HepG2 (cell line): ENCODE results near the gene PDLIM7. TPM values are rescaled to one million over a fixed set of nuclear protein-coding genes. Genes with fewer than 3 reads are reported as not detected.

Experiments used
- ATF1 ChIP-seq: IDR thresholded peaks from 2 replicates; pipeline ENCODE4 v1.6.1; 2016; ENCODE audit warnings: mild to moderate bottlenecking, control low read depth
- ATF7-NPFF ChIP-seq: sonication (generic); formaldehyde crosslinking; IDR thresholded peaks from 2 replicates; pipeline ENCODE4 v1.8.1; 2023; ENCODE audit warnings: mild to moderate bottlenecking, low read depth, missing genetic modification reagents, moderate library complexity
- NR2F1 ChIP-seq, 2 experiments: fragments of 450-650 bp in 1 of 2; formaldehyde crosslinking in 1 of 2; IDR thresholded peaks; 2 replicates each; pipeline versions ENCODE4 v1.5.0 to v1.6.1; 2016 to 2020; ENCODE audit warnings: mild to moderate bottlenecking in 1 of 2, missing compliant biosample characterization in 1 of 2, missing genetic modification reagents in 1 of 2, moderate library complexity in 1 of 2
- PCBP2 ChIP-seq: fragments of 200-400 bp; formaldehyde crosslinking; optimal IDR thresholded peaks from 2 replicates; pipeline ENCODE3; 2018; ENCODE audit warnings: low read length, low read depth; ENCODE audit not compliant: poor library complexity, severe bottlenecking
- POLR2AphosphoS2 ChIP-seq: IDR thresholded peaks from 2 replicates; pipeline ENCODE4 v1.6.1; 2011; ENCODE audit warnings: low read depth, low read length, improper control_type of control experiment
- PRDM10 ChIP-seq: sonication (generic); formaldehyde crosslinking; IDR thresholded peaks from 2 replicates; pipeline ENCODE4 v1.4.0; 2020; ENCODE audit warnings: low read depth, missing genetic modification reagents
- PRPF4 ChIP-seq: fragments of 200-400 bp; formaldehyde crosslinking; IDR thresholded peaks from 2 replicates; pipeline ENCODE4 v1.6.1; 2016; ENCODE audit warnings: low read length, low read depth; ENCODE audit not compliant: poor library complexity, severe bottlenecking
- RAD21 ChIP-seq: fragments of 450-650 bp; formaldehyde crosslinking; IDR thresholded peaks from 2 replicates; pipeline ENCODE4 v1.5.0; 2020; ENCODE audit warnings: mild to moderate bottlenecking
- RBFOX2 ChIP-seq: fragments of 200-400 bp; formaldehyde crosslinking; IDR thresholded peaks from 2 replicates; pipeline ENCODE4 v1.6.1; 2017; ENCODE audit warnings: low read depth, mild to moderate bottlenecking, low read length
- SIN3A ChIP-seq: IDR thresholded peaks from 2 replicates; pipeline ENCODE4 v1.6.1; 2011; ENCODE audit warnings: low read depth, mild to moderate bottlenecking, control low read depth, low read length, borderline replicate concordance
- SNAPC2 ChIP-seq: sonication (generic); formaldehyde crosslinking; IDR thresholded peaks from 2 replicates; pipeline ENCODE4 v1.8.1; 2022; ENCODE audit warnings: mild to moderate bottlenecking, missing genetic modification reagents
- SP2 ChIP-seq: sonication (generic); formaldehyde crosslinking; IDR thresholded peaks from 2 replicates; pipeline ENCODE4 v1.5.1; 2020; ENCODE audit warnings: mild to moderate bottlenecking, missing genetic modification reagents
- SP5 ChIP-seq: IDR thresholded peaks from 2 replicates; pipeline ENCODE4 v1.6.1; 2016; ENCODE audit warnings: low read depth, borderline replicate concordance
- ZBTB7A ChIP-seq: sonication (generic); formaldehyde crosslinking; IDR thresholded peaks from 2 replicates; pipeline ENCODE4 v1.8.0; 2022; ENCODE audit warnings: mild to moderate bottlenecking, missing genetic modification reagents
- ZNF12 ChIP-seq: sonication (generic); formaldehyde crosslinking; IDR thresholded peaks from 2 replicates; pipeline ENCODE4 v1.5.0; 2020; ENCODE audit warnings: missing genetic modification reagents
- ZNF350 ChIP-seq: sonication (generic); formaldehyde crosslinking; IDR thresholded peaks from 2 replicates; pipeline ENCODE4 v1.4.0; 2020; ENCODE audit warnings: mild to moderate bottlenecking, low read depth, missing genetic modification reagents, borderline replicate concordance
- ZNF543 ChIP-seq: sonication (generic); formaldehyde crosslinking; IDR thresholded peaks from 2 replicates; pipeline ENCODE4 v1.4.0; 2020; ENCODE audit warnings: mild to moderate bottlenecking, missing genetic modification reagents
- ZNF660 ChIP-seq: sonication (generic); formaldehyde crosslinking; IDR thresholded peaks from 2 replicates; pipeline ENCODE4 v1.5.1; 2020; ENCODE audit warnings: mild to moderate bottlenecking, low read depth, missing genetic modification reagents, borderline replicate concordance
- ZNF788 ChIP-seq: sonication (generic); formaldehyde crosslinking; IDR thresholded peaks from 2 replicates; pipeline ENCODE4 v1.5.0; 2020; ENCODE audit warnings: mild to moderate bottlenecking, missing genetic modification reagents, borderline replicate concordance
- ZNF841 ChIP-seq: sonication (generic); formaldehyde crosslinking; IDR thresholded peaks from 2 replicates; pipeline ENCODE4 v1.8.1; 2023; ENCODE audit warnings: missing genetic modification reagents, borderline replicate concordance
- polyA plus RNA-seq, 8 experiments: library from polyadenylated mRNA; depleted of rRNA in 3 of 8; stranded (reverse) in 7 of 8; unstranded in 1 of 8; fragments of >200 nt; fragmentation: Illumina TruSeq in 4 of 8; extraction: Trizol in 4 of 8; gene quantifications; 2 replicates each; pipeline versions ENCODE4 v1.2.1 to v1.2.3, GENCODE V29; 2011 to 2016; ENCODE audit warnings: low read depth in 4 of 8, missing spikeins in 1 of 8, mixed read lengths in 1 of 8; ENCODE audit not compliant: insufficient read depth in 1 of 8
- total RNA-seq, 5 experiments: library from RNA; depleted of rRNA; stranded (reverse); fragments of >200 nt; fragmentation: Illumina TruSeq; extraction: Trizol; gene quantifications; 2 replicates each; pipeline ENCODE4 v1.2.3, GENCODE V29; 2016; ENCODE audit warnings: low read depth in 1 of 5
- TF ChIP-seq, protein P1 (sequence below): sonication (generic); formaldehyde crosslinking; IDR thresholded peaks from 2 replicates; pipeline ENCODE4 v1.4.0; 2020; ENCODE audit warnings: missing genetic modification reagents
- TF ChIP-seq, protein P2 (sequence below): sonication (generic); formaldehyde crosslinking; IDR thresholded peaks from 2 replicates; pipeline ENCODE4 v1.4.0; 2020; ENCODE audit warnings: missing genetic modification reagents, low read depth, mild to moderate bottlenecking, borderline replicate concordance

Gene PDLIM7
- total and polyA plus RNA-seq, 2 of the 13 experiments (the other 11 are each of a cell fraction or from before 2014, with no cell fraction given) = 21.1 to 31.3 TPM

- TF ChIP-seq SNAPC2 (no peak), ZNF660 (CRISPR knock-in tag) (no peak), ATF7-NPFF (no peak), PRDM10 (CRISPR knock-in tag) (no peak), SP5 (CRISPR knock-in tag) (peak; percentile 61; the same call in 1 of the 2 replicates), NR2F1 (CRISPR knock-in tag; IDR thresholded peaks at IDR 0.05) (no peak), SIN3A (no peak), ZNF12 (CRISPR knock-in tag) (no peak), ZNF350 (CRISPR knock-in tag) (no peak), ZNF841 (CRISPR knock-in tag) (no peak), ZNF788 (0 out of 2 replicates have a peak, but pooled peaks have one; percentile 25), POLR2AphosphoS2 (no peak), RAD21 (CRISPR knock-in tag) (0 out of 2 replicates have a peak, but pooled peaks have one; percentile 7), PRPF4 (no peak), ZBTB7A (CRISPR knock-in tag) (no peak), PCBP2 (no peak), RBFOX2 (no peak), ZNF543 (CRISPR knock-in tag) (no peak), ATF1 (CRISPR knock-in tag) (no peak), SP2 (CRISPR knock-in tag) (no peak)
- TF ChIP-seq, protein P1, sequence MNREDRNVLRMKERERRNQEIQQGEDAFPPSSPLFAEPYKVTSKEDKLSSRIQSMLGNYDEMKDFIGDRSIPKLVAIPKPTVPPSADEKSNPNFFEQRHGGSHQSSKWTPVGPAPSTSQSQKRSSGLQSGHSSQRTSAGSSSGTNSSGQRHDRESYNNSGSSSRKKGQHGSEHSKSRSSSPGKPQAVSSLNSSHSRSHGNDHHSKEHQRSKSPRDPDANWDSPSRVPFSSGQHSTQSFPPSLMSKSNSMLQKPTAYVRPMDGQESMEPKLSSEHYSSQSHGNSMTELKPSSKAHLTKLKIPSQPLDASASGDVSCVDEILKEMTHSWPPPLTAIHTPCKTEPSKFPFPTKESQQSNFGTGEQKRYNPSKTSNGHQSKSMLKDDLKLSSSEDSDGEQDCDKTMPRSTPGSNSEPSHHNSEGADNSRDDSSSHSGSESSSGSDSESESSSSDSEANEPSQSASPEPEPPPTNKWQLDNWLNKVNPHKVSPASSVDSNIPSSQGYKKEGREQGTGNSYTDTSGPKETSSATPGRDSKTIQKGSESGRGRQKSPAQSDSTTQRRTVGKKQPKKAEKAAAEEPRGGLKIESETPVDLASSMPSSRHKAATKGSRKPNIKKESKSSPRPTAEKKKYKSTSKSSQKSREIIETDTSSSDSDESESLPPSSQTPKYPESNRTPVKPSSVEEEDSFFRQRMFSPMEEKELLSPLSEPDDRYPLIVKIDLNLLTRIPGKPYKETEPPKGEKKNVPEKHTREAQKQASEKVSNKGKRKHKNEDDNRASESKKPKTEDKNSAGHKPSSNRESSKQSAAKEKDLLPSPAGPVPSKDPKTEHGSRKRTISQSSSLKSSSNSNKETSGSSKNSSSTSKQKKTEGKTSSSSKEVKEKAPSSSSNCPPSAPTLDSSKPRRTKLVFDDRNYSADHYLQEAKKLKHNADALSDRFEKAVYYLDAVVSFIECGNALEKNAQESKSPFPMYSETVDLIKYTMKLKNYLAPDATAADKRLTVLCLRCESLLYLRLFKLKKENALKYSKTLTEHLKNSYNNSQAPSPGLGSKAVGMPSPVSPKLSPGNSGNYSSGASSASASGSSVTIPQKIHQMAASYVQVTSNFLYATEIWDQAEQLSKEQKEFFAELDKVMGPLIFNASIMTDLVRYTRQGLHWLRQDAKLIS = no peak
- TF ChIP-seq, protein P2, sequence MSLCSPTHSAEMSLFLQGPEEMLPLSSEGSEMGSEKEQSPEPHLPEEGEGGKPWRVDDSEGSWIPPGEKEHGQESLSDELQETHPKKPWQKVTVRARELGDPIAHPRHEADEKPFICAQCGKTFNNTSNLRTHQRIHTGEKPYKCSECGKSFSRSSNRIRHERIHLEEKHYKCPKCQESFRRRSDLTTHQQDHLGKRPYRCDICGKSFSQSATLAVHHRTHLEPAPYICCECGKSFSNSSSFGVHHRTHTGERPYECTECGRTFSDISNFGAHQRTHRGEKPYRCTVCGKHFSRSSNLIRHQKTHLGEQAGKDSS (CRISPR knock-in tag) = no peak
Measured at GRCh38 chr5:177434942-177435738, 62.3 kb downstream of the PDLIM7 start (continued).
